Liver (tissue), 3 donors: ENCODE data around the gene FAM89A.

Experiments
- ATF3 ChIP-seq: IDR thresholded peaks from 2 replicates; pipeline ENCODE4 v1.6.1; 2016; ENCODE audit warnings: antibody characterized with exemption
- EGR1 ChIP-seq, 2 donors: IDR thresholded peaks; 2 replicates each; pipeline ENCODE4 v1.6.1; 2016 to 2018; ENCODE audit warnings: antibody characterized with exemption in 2 of 2, low read depth in 2 of 2
- GABPA ChIP-seq, 2 donors: IDR thresholded peaks in 1 of 2; conservative IDR thresholded peaks in 1 of 2; 2 replicates each; pipeline ENCODE4 v1.6.1; 2016; ENCODE audit warnings: antibody characterized with exemption in 2 of 2, mild to moderate bottlenecking in 1 of 2, moderate library complexity in 1 of 2
- NR2F2 ChIP-seq: IDR thresholded peaks from 2 replicates; pipeline ENCODE4 v1.6.1; 2016; ENCODE audit warnings: antibody characterized with exemption
- REST ChIP-seq: IDR thresholded peaks from 2 replicates; pipeline ENCODE4 v1.6.1; 2016; ENCODE audit warnings: antibody characterized with exemption, mild to moderate bottlenecking
- RXRA ChIP-seq, 2 donors: IDR thresholded peaks; 2 replicates each; pipeline ENCODE4 v1.6.1; 2017 to 2018; ENCODE audit warnings: antibody characterized with exemption in 2 of 2, mild to moderate bottlenecking in 1 of 2
- SP1 ChIP-seq: IDR thresholded peaks from 2 replicates; pipeline ENCODE4 v1.6.1; 2018; ENCODE audit warnings: antibody characterized with exemption, mild to moderate bottlenecking
- TAF1 ChIP-seq: conservative IDR thresholded peaks from 2 replicates; pipeline ENCODE4 v1.6.1; 2016; ENCODE audit warnings: antibody characterized with exemption, mild to moderate bottlenecking
- TF ChIP-seq, protein P1 (sequence below): fragments of 150-350 bp; IDR thresholded peaks from 2 replicates; pipeline ENCODE4 v1.5.1; 2017; ENCODE audit warnings: improper control_type of control experiment, low read depth, low read length; ENCODE audit not compliant: missing input control
- donor health status: healthy.
- donor health status: healthy.

DNA sequence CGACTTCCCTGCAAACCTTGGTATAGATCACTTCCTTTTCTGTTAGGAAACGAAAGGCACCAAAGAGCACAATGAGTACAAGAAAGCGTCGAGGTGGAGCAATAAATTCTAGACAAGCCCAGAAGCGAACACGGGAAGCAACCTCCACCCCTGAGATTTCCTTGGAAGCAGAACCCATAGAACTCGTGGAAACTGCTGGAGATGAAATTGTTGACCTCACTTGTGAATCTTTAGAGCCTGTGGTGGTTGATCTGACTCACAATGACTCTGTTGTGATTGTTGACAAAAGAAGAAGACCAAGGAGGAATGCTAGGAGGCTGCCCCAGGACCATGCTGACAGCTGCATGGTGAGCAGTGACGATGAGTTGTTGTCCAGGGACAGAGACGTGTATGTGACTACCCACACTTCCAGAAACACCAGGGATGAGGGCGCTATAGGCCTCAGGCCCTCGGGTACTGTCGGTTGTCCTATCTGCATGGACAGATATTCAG, 18.5 kb downstream of the FAM89A start:
- TF ChIP-seq, protein P1, sequence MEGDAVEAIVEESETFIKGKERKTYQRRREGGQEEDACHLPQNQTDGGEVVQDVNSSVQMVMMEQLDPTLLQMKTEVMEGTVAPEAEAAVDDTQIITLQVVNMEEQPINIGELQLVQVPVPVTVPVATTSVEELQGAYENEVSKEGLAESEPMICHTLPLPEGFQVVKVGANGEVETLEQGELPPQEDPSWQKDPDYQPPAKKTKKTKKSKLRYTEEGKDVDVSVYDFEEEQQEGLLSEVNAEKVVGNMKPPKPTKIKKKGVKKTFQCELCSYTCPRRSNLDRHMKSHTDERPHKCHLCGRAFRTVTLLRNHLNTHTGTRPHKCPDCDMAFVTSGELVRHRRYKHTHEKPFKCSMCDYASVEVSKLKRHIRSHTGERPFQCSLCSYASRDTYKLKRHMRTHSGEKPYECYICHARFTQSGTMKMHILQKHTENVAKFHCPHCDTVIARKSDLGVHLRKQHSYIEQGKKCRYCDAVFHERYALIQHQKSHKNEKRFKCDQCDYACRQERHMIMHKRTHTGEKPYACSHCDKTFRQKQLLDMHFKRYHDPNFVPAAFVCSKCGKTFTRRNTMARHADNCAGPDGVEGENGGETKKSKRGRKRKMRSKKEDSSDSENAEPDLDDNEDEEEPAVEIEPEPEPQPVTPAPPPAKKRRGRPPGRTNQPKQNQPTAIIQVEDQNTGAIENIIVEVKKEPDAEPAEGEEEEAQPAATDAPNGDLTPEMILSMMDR: no peak
- no peak for TF ChIP-seq ATF3
- TF ChIP-seq RXRA (IDR thresholded peaks at IDR 0.05): no peak
- no peak for TF ChIP-seq REST
- TF ChIP-seq EGR1 (IDR thresholded peaks at IDR 0.05; ENCODE audit: low read depth in 2 of 2): no peak
- no peak for TF ChIP-seq TAF1
- TF ChIP-seq NR2F2: no peak
- TF ChIP-seq SP1: no peak
- no peak for TF ChIP-seq GABPA (IDR thresholded peaks at IDR 0.05 in 1 of 2, conservative IDR thresholded peaks at IDR 0.05 in 1 of 2)
